Mammary epithelial cell (primary cell): ENCODE data around the gene FAM78A.

Source experiments
- CTCF ChIP-seq, 2 donors: IDR thresholded peaks in 1 of 2; conservative IDR thresholded peaks in 1 of 2; 2 replicates each; pipeline ENCODE4 v1.5.1; 2011 to 2012; ENCODE audit warnings: inconsistent platforms in 2 of 2, low read length in 2 of 2, mild to moderate bottlenecking in 2 of 2, control low read depth in 1 of 2, low read depth in 1 of 2; ENCODE audit not compliant: insufficient read depth in 1 of 2; ENCODE audit errors: extremely low read depth in 1 of 2
- EZH2 ChIP-seq: IDR thresholded peaks from 2 replicates; pipeline ENCODE4 v1.6.1; 2012; ENCODE audit warnings: low read length, inconsistent platforms, borderline replicate concordance

GRCh38 chr9:131280660-131281059 lies 4.3 kb upstream of the FAM78A start:
- TF ChIP-seq CTCF (conservative IDR thresholded peaks at IDR 0.05 in 1 of 2, IDR thresholded peaks at IDR 0.05 in 1 of 2; ENCODE audit: extremely low read depth in 1 of 2, insufficient read depth in 1 of 2, low read depth in 1 of 2, low read length in 2 of 2) (no peak), EZH2 (no peak)
